Stomach (tissue), 9 donors: ENCODE data around the gene STRN. TPM values are rescaled to one million over a fixed set of nuclear protein-coding genes. Genes with fewer than 3 reads are reported as not detected.
A peak's percentile ranks its signal among the peaks of the same experiment; 100 is the strongest.

Experiments
- DNase-seq, 2 donors: peaks; one replicate each; pipeline versions ENCODE4 v3.0.0 to v3.0.0-alpha.2; 2013 to 2019
- H3K27ac ChIP-seq, 5 donors: fragments of 200-600 bp in 4 of 5; sonication (generic) in 4 of 5; one replicate each; pipeline ENCODE4 v1.5.1; 2013 to 2019; ENCODE audit warnings: mild to moderate bottlenecking in 1 of 5, moderate library complexity in 1 of 5
- H3K27me3 ChIP-seq, 3 donors: fragments of 200-600 bp; sonication (generic); one replicate each; pipeline ENCODE4 v1.5.1; 2017 to 2019; ENCODE audit warnings: mixed run types in 1 of 3
- H3K36me3 ChIP-seq, 4 donors: fragments of 200-600 bp; sonication (generic); 1 replicate in 3 of 4; 2 replicates in 1 of 4; pipeline ENCODE4 v1.5.1; 2016 to 2019
- H3K4me1 ChIP-seq, 4 donors: fragments of 200-600 bp; sonication (generic); one replicate each; pipeline ENCODE4 v1.5.1; 2016 to 2019
- H3K4me3 ChIP-seq, 4 donors: fragments of 200-600 bp; sonication (generic) in 3 of 4; one replicate each; pipeline ENCODE4 v1.5.1; 2016 to 2019; ENCODE audit warnings: mild to moderate bottlenecking in 1 of 4
- H3K9me3 ChIP-seq, 4 donors: fragments of 200-600 bp; sonication (generic); one replicate each; pipeline ENCODE4 v1.5.1; 2016 to 2019
- CTCF ChIP-seq, 7 experiments: fragments of 450-650 bp in 4 of 7; fragments of 200-600 bp in 3 of 7; sonication (generic) in 3 of 7; IDR thresholded peaks; one replicate each; pipeline ENCODE4 v1.5.1; 2016 to 2019; ENCODE audit warnings: antibody characterized with exemption in 7 of 7, control low read depth in 2 of 7, mild to moderate bottlenecking in 1 of 7
- EP300 ChIP-seq: sonication (generic); formaldehyde crosslinking; IDR thresholded peaks from one replicate; pipeline ENCODE4 v1.6.1; 2017; ENCODE audit warnings: antibody characterized with exemption
- POLR2A ChIP-seq, 4 donors: fragments of 450-650 bp; IDR thresholded peaks; one replicate each; pipeline ENCODE4 v1.6.1; 2016; ENCODE audit warnings: antibody characterized with exemption in 4 of 4, control low read depth in 2 of 4, mild to moderate bottlenecking in 1 of 4, moderate library complexity in 1 of 4
- POLR2AphosphoS5 ChIP-seq, 3 donors: sonication (generic); formaldehyde crosslinking; IDR thresholded peaks; one replicate each; pipeline ENCODE4 v1.6.1; 2016; ENCODE audit warnings: antibody characterized with exemption in 3 of 3
- WGBS, 5 donors: extraction: QIAGEN DNeasy Blood & Tissue Kit in 3 of 5; methylation state at CpG; one replicate each; pipeline versions ENCODE4 v1.1.5 to v1.1.7; 2013 to 2018; 5-methylcytosine and 5-hydroxymethylcytosine counted together
- intact Hi-C: fragments of 100-400 bp; cut with DNase I; formaldehyde crosslinking; loops from one replicate; pipeline ENCODE4 v1.15.1; 2023; ENCODE audit warnings: low total_unique reads
- polyA plus RNA-seq, 3 donors: library from polyadenylated mRNA; stranded (reverse); fragments of 200-250 nt; gene quantifications; one replicate each; pipeline ENCODE4 v1.2.3, GENCODE V29; 2013
- total RNA-seq, 5 donors: library from RNA; depleted of rRNA; stranded (reverse); fragments of >200 nt; gene quantifications; one replicate each; pipeline versions ENCODE4 v1.1.0 to v1.2.3, GENCODE V29; 2014 to 2016
- donor health status: healthy with polysubstance abuse.
- donor health status: Bipolar disorder and iron deficiency.
- donor health status: healthy.

The STRN gene
- total and polyA plus RNA-seq, 8 donors = 3.5 to 34.9 (median 10.7) TPM

GRCh38 chr2:36911012-36911411 is 55.3 kb downstream of the STRN start:
- H3K36me3 ChIP-seq = peaks cover 0 to 30% (median 21%) of the 10 kb centered on the region in 4 donors
- DNase-seq = no peak
- no peak overlapping the region for H3K4me3 ChIP-seq
- no peak for TF ChIP-seq EP300
- no peak for TF ChIP-seq CTCF (IDR thresholded peaks at IDR 0.05)
- no peak for TF ChIP-seq POLR2A (IDR thresholded peaks at IDR 0.05)
- TF ChIP-seq POLR2AphosphoS5 (IDR thresholded peaks at IDR 0.05) = no peak
- H3K27ac ChIP-seq = no peak overlapping the region
- no peaks in the 10 kb centered on the region for H3K9me3 ChIP-seq
- H3K4me1 ChIP-seq = no peaks in the 10 kb centered on the region
- no peaks in the 10 kb centered on the region for H3K27me3 ChIP-seq
- intact Hi-C loops = no loop called here

- TF ChIP-seq POLR2AphosphoS5 (IDR thresholded peaks at IDR 0.05) (no peak), CTCF (IDR thresholded peaks at IDR 0.05) (no peak), EP300 (no peak), POLR2A (IDR thresholded peaks at IDR 0.05) (no peak)
- WGBS, 5 donors = 96 to 99% (median 97%) methylated on average over 4 of the region's 4 CpGs
Measured at GRCh38 chr2:36906277-36906676, 60.1 kb downstream of the STRN start.

GRCh38 chr2:36904636-36905035 is 61.7 kb downstream of the STRN start:
- Histone ChIP-seq H3K4me1 (no peaks in the 10 kb centered on the region), H3K36me3 (peaks cover 0 to 19% (median 16%) of the 10 kb centered on the region in 4 donors), H3K4me3 (no peak overlapping the region), H3K27ac (no peak overlapping the region), H3K27me3 (no peaks in the 10 kb centered on the region), H3K9me3 (no peaks in the 10 kb centered on the region)
- TF ChIP-seq CTCF (IDR thresholded peaks at IDR 0.05) (no peak), POLR2AphosphoS5 (IDR thresholded peaks at IDR 0.05) (no peak), EP300 (no peak), POLR2A (IDR thresholded peaks at IDR 0.05) (no peak)
- 89 to 95% (median 91%) methylated on average over 6 of the region's 6 CpGs for WGBS, 5 donors
- no peak for DNase-seq
- intact Hi-C loops = no loop called here

More at GRCh38 chr2:36906277-36906676, 60.1 kb downstream of the STRN start:
- H3K27me3 ChIP-seq = no peaks in the 10 kb centered on the region
- intact Hi-C loops = no loop called here
- no peak overlapping the region for H3K27ac ChIP-seq
- DNase-seq = no peak
- H3K4me3 ChIP-seq = no peak overlapping the region
- H3K4me1 ChIP-seq = no peaks in the 10 kb centered on the region
- peaks cover 0 to 17% (median 12%) of the 10 kb centered on the region in 4 donors for H3K36me3 ChIP-seq
- no peaks in the 10 kb centered on the region for H3K9me3 ChIP-seq

- peak in 1 of 2 donors; percentile 26 for DNase-seq
- H3K36me3 ChIP-seq = peaks cover 0 to 31% (median 18%) of the 10 kb centered on the region in 4 donors
- no peaks in the 10 kb centered on the region for H3K9me3 ChIP-seq
- H3K27ac ChIP-seq = no peak overlapping the region
- intact Hi-C loops = no loop called here
- no peaks in the 10 kb centered on the region for H3K4me1 ChIP-seq
- no peaks in the 10 kb centered on the region for H3K27me3 ChIP-seq
- WGBS, 5 donors = 84 to 95% (median 88%) methylated on average over 5 of the region's 5 CpGs
- no peak overlapping the region for H3K4me3 ChIP-seq
- TF ChIP-seq EP300 (no peak), POLR2A (IDR thresholded peaks at IDR 0.05) (no peak)
Measured at GRCh38 chr2:36902385-36903120, 63.8 kb downstream of the STRN start.

- Histone ChIP-seq H3K4me3 (no peak overlapping the region), H3K27me3 (no peaks in the 10 kb centered on the region), H3K27ac (peak overlapping the region; percentile 37 to 82 (median 76)), H3K36me3 (peaks cover 0 to 33% (median 8%) of the 10 kb centered on the region in 4 donors), H3K9me3 (no peaks in the 10 kb centered on the region), H3K4me1 (peaks cover 0 to 26% (median 4%) of the 10 kb centered on the region in 4 donors)
- DNase-seq = peak; percentile 32 to 36
- intact Hi-C loops = no loop called here
- WGBS, 5 donors = 36 to 68% (median 49%) methylated on average over 7 of the region's 7 CpGs
- TF ChIP-seq POLR2AphosphoS5 (IDR thresholded peaks at IDR 0.05) = no peak
- no peak for TF ChIP-seq EP300
Measured at GRCh38 chr2:36892805-36893204, 73.5 kb downstream of the STRN start.
